NCI-H524 (cell line): ENCODE results near the gene CAD.
A peak's percentile ranks its signal among the peaks of the same experiment; 100 is the strongest.

ENCODE experiments used
- DNase-seq, 2 experiments: peaks; one replicate each; lab custom pipeline; 2025; lab: John Stamatoyannopoulos, UW

CAD gene

GRCh38 chr2:27281442-27281841 lies 64.3 kb downstream of the CAD start:
- DNase-seq = no peak

- peak in 1 of 2 experiments; percentile 37 for DNase-seq
These were observed 64.8 kb downstream of the CAD start, which contains the start of gene TRIM54 for GRCh38 chr2:27281855-27282559. TRIM54 (plus strand) TSS chr2:27282429; CDS start chr2:27282732, 303 bp downstream.

- DNase-seq = no peak
These were observed 65.7 kb downstream of the CAD start for GRCh38 chr2:27282892-27283291.

GRCh38 chr2:27284996-27285395 lies 67.8 kb downstream of the CAD start:
- no peak for DNase-seq

GRCh38 chr2:27285481-27285880 lies 68.3 kb downstream of the CAD start:
- DNase-seq = no peak

GRCh38 chr2:27288610-27289009 lies 71.4 kb downstream of the CAD start:
- DNase-seq = no peak

GRCh38 chr2:27290549-27290948 lies 73.4 kb downstream of the CAD start:
- DNase-seq = no peak

- DNase-seq = peak in 1 of 2 experiments; percentile 30
These were observed 74.7 kb downstream of the CAD start for GRCh38 chr2:27291865-27292264.
